Panc1 (cell line): ENCODE results near the gene GALNT10. TPM values are rescaled to one million over a fixed set of nuclear protein-coding genes. Genes with fewer than 3 reads are reported as not detected.
"Not testable (repeated sequence)": the region's sequence is repeated elsewhere in the genome, so short reads cannot be mapped to it uniquely, and the experiment has no call there.

Experiments
- ATAC-seq: fragments of 200-7000 bp; cut with Tn5 transposase; 2 replicates; pipeline ENCODE4 v1.9.1; 2020; ENCODE audit warnings: mild to moderate bottlenecking, moderate library complexity
- BruUV-seq: library from RNA; stranded (reverse); fragments of 400-500 nt; replicated peaks from 2 replicates; lab custom pipeline; 2021; lab: Mats Ljungman, UMichigan
- CTCF ChIA-PET: fragments of 300-600 bp; sonication (Branson Sonifier 250); formaldehyde crosslinking; loops from one replicate; lab custom pipeline; 2022; ENCODE audit warnings: antibody characterized with exemption; lab: Charles Lee
- POLR2A ChIA-PET: fragments of 300-600 bp; sonication (Branson Sonifier 250); formaldehyde crosslinking; loops from one replicate; lab custom pipeline; 2022; ENCODE audit warnings: antibody characterized with exemption; lab: Charles Lee
- DNase-seq: peaks from one replicate; pipeline ENCODE4 v3.0.0-alpha.2; 2010; ENCODE audit warnings: low read depth, low spot score
- H3K27ac ChIP-seq: 2 replicates; pipeline ENCODE4 v1.5.1; 2011; ENCODE audit warnings: mild to moderate bottlenecking, low read length, inconsistent platforms
- H3K27me3 ChIP-seq: fragments of 200-500 bp; sonication (Bioruptor generic); 2 replicates; pipeline ENCODE4 v1.6.0; 2014; ENCODE audit warnings: low read length, inconsistent platforms; ENCODE audit not compliant: control insufficient read depth, insufficient read depth
- H3K36me3 ChIP-seq: fragments of 200-500 bp; sonication (Bioruptor generic); 2 replicates; pipeline ENCODE4 v1.5.1; 2014; ENCODE audit warnings: inconsistent platforms, mild to moderate bottlenecking, low read length, moderate library complexity; ENCODE audit not compliant: control insufficient read depth, insufficient read depth
- H3K4me1 ChIP-seq: 2 replicates; pipeline ENCODE4 v1.5.1; 2011; ENCODE audit warnings: inconsistent platforms, mild to moderate bottlenecking, low read length, moderate library complexity; ENCODE audit not compliant: control insufficient read depth, insufficient read depth
- H3K4me3 ChIP-seq, 2 experiments: 2 replicates each; pipeline ENCODE4 v1.5.1; 2011 to 2012; ENCODE audit warnings: low read depth in 2 of 2, low read length in 2 of 2, mild to moderate bottlenecking in 2 of 2, inconsistent platforms in 1 of 2, moderate library complexity in 1 of 2
- H3K9me3 ChIP-seq: fragments of 200-500 bp; sonication (Bioruptor generic); 2 replicates; pipeline ENCODE4 v1.5.1; 2014; ENCODE audit warnings: low read depth, mild to moderate bottlenecking, inconsistent platforms, low read length, moderate library complexity; ENCODE audit not compliant: control insufficient read depth, insufficient read depth
- POLR2AphosphoS5 ChIP-seq: IDR thresholded peaks from 2 replicates; pipeline ENCODE4 v1.6.1; 2012; ENCODE audit warnings: mild to moderate bottlenecking, low read depth, low read length, moderate library complexity
- REST ChIP-seq, 2 experiments: IDR thresholded peaks; 2 replicates each; pipeline ENCODE4 v1.6.1; 2011 to 2012; ENCODE audit warnings: low read depth in 2 of 2, control low read depth in 1 of 2, low read length in 1 of 2, mild to moderate bottlenecking in 1 of 2, moderate library complexity in 1 of 2; ENCODE audit not compliant: insufficient read depth in 1 of 2
- SIN3A ChIP-seq: IDR thresholded peaks from 2 replicates; pipeline ENCODE4 v1.6.1; 2012; ENCODE audit warnings: low read depth, mild to moderate bottlenecking, low read length, moderate library complexity, borderline replicate concordance; ENCODE audit not compliant: insufficient read depth
- TCF7L2 ChIP-seq: IDR thresholded peaks from 2 replicates; pipeline ENCODE4 v1.6.1; 2011; ENCODE audit warnings: mild to moderate bottlenecking, low read depth, low read length, inconsistent platforms
- in situ Hi-C: cut with HindIII; loops from 2 replicates; pipeline ENCODE4 v1.10.0; 2016; ENCODE audit warnings: low sequenced_read_pairs, low pct_unique_long_range_greater_than_20kb
- intact Hi-C: fragments of 100-400 bp; cut with micrococcal nuclease; formaldehyde crosslinking; loops from one replicate; pipeline ENCODE4 v1.10.0; 2022; ENCODE audit not compliant: unreplicated experiment
- total RNA-seq: library from RNA; stranded (reverse); gene quantifications from one replicate; pipeline ENCODE4 v1.2.1, GENCODE V29; 2021; ENCODE audit not compliant: unreplicated experiment

Gene GALNT10
- total RNA-seq, 1 experiment from 2014 or later, result 50.5 TPM

GRCh38 chr5:154146409-154146808, 44.1 kb upstream of the GALNT10 start:
- DNase-seq (no peak), ATAC-seq (no peak)
- Histone ChIP-seq H3K9me3 (no peaks in the 10 kb centered on the region), H3K27ac (no peak overlapping the region), H3K4me1 (no peaks in the 10 kb centered on the region), H3K27me3 (no peaks in the 10 kb centered on the region), H3K36me3 (no peaks in the 10 kb centered on the region), H3K4me3 (no peak overlapping the region)
- CTCF ChIA-PET, result no interaction called here
- intact Hi-C loops, result no loop called here
- POLR2A ChIA-PET, result no interaction called here
- in situ Hi-C loops, result no loop called here
- no TSS peak for BruUV-seq
- TF ChIP-seq TCF7L2 (no peak), POLR2AphosphoS5 (no peak)

GRCh38 chr5:154147666-154148065, 42.9 kb upstream of the GALNT10 start:
- ATAC-seq (no peak), DNase-seq (no peak)
- Histone ChIP-seq H3K4me1 (no peaks in the 10 kb centered on the region), H3K9me3 (no peaks in the 10 kb centered on the region), H3K27ac (no peak overlapping the region), H3K36me3 (no peaks in the 10 kb centered on the region), H3K27me3 (no peaks in the 10 kb centered on the region), H3K4me3 (no peak overlapping the region)
- in situ Hi-C loops, result no loop called here
- ChIA-PET CTCF (no interaction called here), POLR2A (no interaction called here)
- intact Hi-C loops, result no loop called here
- no TSS peak for BruUV-seq
- TF ChIP-seq SIN3A, result no peak
- no peak for TF ChIP-seq POLR2AphosphoS5
- no peak for TF ChIP-seq REST (IDR thresholded peaks at IDR 0.05; ENCODE audit: insufficient read depth in 1 of 2, low read depth in 2 of 2, low read length in 1 of 2)

GRCh38 chr5:154150471-154150870, 40.1 kb upstream of the GALNT10 start:
- H3K4me1 ChIP-seq, BruUV-seq, in situ Hi-C loops, POLR2A ChIA-PET, ATAC-seq, CTCF ChIA-PET, H3K27me3 ChIP-seq, H3K36me3 ChIP-seq, DNase-seq, intact Hi-C loops, H3K9me3 ChIP-seq, H3K4me3 ChIP-seq, H3K27ac ChIP-seq: not testable (repeated sequence)
